GM19035 (cell line): ENCODE measurements around the gene HAND1.
A peak's percentile ranks its signal among the peaks of the same experiment; 100 is the strongest.

ENCODE experiments used
- ATAC-seq: cut with Tn5 transposase; IDR thresholded peaks from one replicate; pipeline ENCODE4 v1.9.1; 2021; ENCODE audit not compliant: unreplicated experiment

HAND1 gene

GRCh38 chr5:154478224-154478565 lies at the start of gene HAND1:
Gene HAND1 (minus strand): TSS chr5:154478227. CDS start chr5:154478008, 219 bp downstream.
- ATAC-seq, result no peak

- no peak for ATAC-seq
Measured at GRCh38 chr5:154526231-154527226, 48.5 kb upstream of the HAND1 start.

GRCh38 chr5:154524859-154525258 lies 46.8 kb upstream of the HAND1 start:
- ATAC-seq, result no peak

- ATAC-seq, result no peak
Measured at GRCh38 chr5:154524181-154524580, 46.2 kb upstream of the HAND1 start.

- no peak for ATAC-seq
Measured at GRCh38 chr5:154523709-154524108, 45.7 kb upstream of the HAND1 start.

GRCh38 chr5:154523104-154523503 lies 45.1 kb upstream of the HAND1 start:
- no peak for ATAC-seq

GRCh38 chr5:154522284-154522683 lies 44.3 kb upstream of the HAND1 start:
- no peak for ATAC-seq

- ATAC-seq, result no peak
Measured at GRCh38 chr5:154521756-154522155, 43.7 kb upstream of the HAND1 start.

- no peak for ATAC-seq
Measured at GRCh38 chr5:154520861-154521453, 42.9 kb upstream of the HAND1 start.

- ATAC-seq, result no peak
Measured at GRCh38 chr5:154519359-154519758, 41.3 kb upstream of the HAND1 start.

GRCh38 chr5:154518438-154518867 lies 40.4 kb upstream of the HAND1 start:
- ATAC-seq, result no peak

- ATAC-seq, result no peak
Measured at GRCh38 chr5:154517810-154518437, 39.9 kb upstream of the HAND1 start.

- no peak for ATAC-seq
Measured at GRCh38 chr5:154517181-154517580, 39.2 kb upstream of the HAND1 start.

GRCh38 chr5:154516475-154516874 lies 38.4 kb upstream of the HAND1 start:
- no peak for ATAC-seq

GRCh38 chr5:154515488-154515887 lies 37.5 kb upstream of the HAND1 start:
- ATAC-seq, result peak; percentile 64

- ATAC-seq, result peak; percentile 40
Measured at GRCh38 chr5:154514331-154514730, 36.3 kb upstream of the HAND1 start.

- no peak for ATAC-seq
Measured at GRCh38 chr5:154513669-154514084, 35.6 kb upstream of the HAND1 start.

- ATAC-seq, result no peak
Measured at GRCh38 chr5:154511984-154512383, 34.0 kb upstream of the HAND1 start.

GRCh38 chr5:154509784-154510555 lies 31.9 kb upstream of the HAND1 start:
- ATAC-seq, result no peak

- ATAC-seq, result no peak
Measured at GRCh38 chr5:154508114-154508513, 30.1 kb upstream of the HAND1 start.

GRCh38 chr5:154506716-154507080 lies 28.7 kb upstream of the HAND1 start:
- no peak for ATAC-seq
